ENCODE results near the gene GTF2A1L. TPM values are rescaled to one million over a fixed set of nuclear protein-coding genes. Genes with fewer than 3 reads are reported as not detected.
"Not testable (repeated sequence)": the region's sequence is repeated elsewhere in the genome, so short reads cannot be mapped to it uniquely, and the experiment has no call there.

Gene GTF2A1L
- total RNA-seq, 1 donor: not detected

- peak in 1 of 3 donors; percentile 43 for DNase-seq (ENCODE audit: low read depth in 2 of 3, low spot score in 2 of 3)
Measured at GRCh38 chr2:48607307-48608014, 10.2 kb upstream of the GTF2A1L start.

- DNase-seq (ENCODE audit: low read depth in 2 of 3, low spot score in 2 of 3): no peak
Measured at GRCh38 chr2:48613211-48613610, 4.4 kb upstream of the GTF2A1L start.

GRCh38 chr2:48614581-48614980, 3.1 kb upstream of the GTF2A1L start:
- DNase-seq (ENCODE audit: low read depth in 2 of 3, low spot score in 2 of 3): not testable (repeated sequence)

GRCh38 chr2:48619526-48619925, 1.9 kb downstream of the GTF2A1L start:
- no peak for DNase-seq (ENCODE audit: low read depth in 2 of 3, low spot score in 2 of 3)

- no peak for DNase-seq (ENCODE audit: low read depth in 2 of 3, low spot score in 2 of 3)
Measured at GRCh38 chr2:48620604-48621003, 2.9 kb downstream of the GTF2A1L start.

- DNase-seq (ENCODE audit: low read depth in 2 of 3, low spot score in 2 of 3): not testable (repeated sequence)
Measured at GRCh38 chr2:48622691-48623090, 5.0 kb downstream of the GTF2A1L start.

- no peak for DNase-seq (ENCODE audit: low read depth in 2 of 3, low spot score in 2 of 3)
Measured at GRCh38 chr2:48624696-48625095, 7.0 kb downstream of the GTF2A1L start.

- DNase-seq (ENCODE audit: low read depth in 2 of 3, low spot score in 2 of 3): no peak
Measured at GRCh38 chr2:48626047-48626446, 8.4 kb downstream of the GTF2A1L start.

GRCh38 chr2:48633143-48633542, 15.5 kb downstream of the GTF2A1L start:
- DNase-seq (ENCODE audit: low read depth in 2 of 3, low spot score in 2 of 3): no peak

GRCh38 chr2:48635786-48636185, 18.1 kb downstream of the GTF2A1L start:
- DNase-seq (ENCODE audit: low read depth in 2 of 3, low spot score in 2 of 3): no peak

GRCh38 chr2:48638261-48638660, 20.6 kb downstream of the GTF2A1L start:
- no peak for DNase-seq (ENCODE audit: low read depth in 2 of 3, low spot score in 2 of 3)

- DNase-seq (ENCODE audit: low read depth in 2 of 3, low spot score in 2 of 3): no peak
Measured at GRCh38 chr2:48651158-48651790, 33.6 kb downstream of the GTF2A1L start.

GRCh38 chr2:48668992-48669391, 51.3 kb downstream of the GTF2A1L start:
- DNase-seq (ENCODE audit: low read depth in 2 of 3, low spot score in 2 of 3): no peak

GRCh38 chr2:48673581-48673980, 55.9 kb downstream of the GTF2A1L start:
- no peak for DNase-seq (ENCODE audit: low read depth in 2 of 3, low spot score in 2 of 3)

- no peak for DNase-seq (ENCODE audit: low read depth in 2 of 3, low spot score in 2 of 3)
Measured at GRCh38 chr2:48674933-48675332, 57.3 kb downstream of the GTF2A1L start.

GRCh38 chr2:48677450-48677849, 59.8 kb downstream of the GTF2A1L start:
- peak in 2 of 3 donors; percentile 14 to 70 for DNase-seq (ENCODE audit: low read depth in 2 of 3, low spot score in 2 of 3)

GRCh38 chr2:48685126-48685525, 67.5 kb downstream of the GTF2A1L start:
- no peak for DNase-seq (ENCODE audit: low read depth in 2 of 3, low spot score in 2 of 3)

GRCh38 chr2:48691935-48692691, 74.5 kb downstream of the GTF2A1L start:
- DNase-seq (ENCODE audit: low read depth in 2 of 3, low spot score in 2 of 3): no peak

GRCh38 chr2:48693066-48693465, 75.4 kb downstream of the GTF2A1L start:
- no peak for DNase-seq (ENCODE audit: low read depth in 2 of 3, low spot score in 2 of 3)

- no peak for DNase-seq (ENCODE audit: low read depth in 2 of 3, low spot score in 2 of 3)
Measured at GRCh38 chr2:48693645-48694044, 76.0 kb downstream of the GTF2A1L start.

- DNase-seq (ENCODE audit: low read depth in 2 of 3, low spot score in 2 of 3): no peak
Measured at GRCh38 chr2:48694149-48694548, 76.5 kb downstream of the GTF2A1L start.

GRCh38 chr2:48695991-48696390, 78.3 kb downstream of the GTF2A1L start:
- DNase-seq (ENCODE audit: low read depth in 2 of 3, low spot score in 2 of 3): no peak
